H1 (cell line): ENCODE data around the gene SKA3. TPM values are rescaled to one million over a fixed set of nuclear protein-coding genes. Genes with fewer than 3 reads are reported as not detected.

Source experiments
- BACH1 ChIP-seq: IDR thresholded peaks from 2 replicates; pipeline ENCODE4 v1.6.1; 2012; ENCODE audit warnings: low read length, improper control_type of control experiment
- CBX8 ChIP-seq: fragments of 300-800, 300-1000 bp; sonication (generic); IDR thresholded peaks from 2 replicates; pipeline ENCODE4 v1.7.1; 2016; ENCODE audit warnings: low read depth, low read length, borderline replicate concordance
- CTCF ChIP-seq, 3 experiments: IDR thresholded peaks; 1 replicate in 2 of 3; 2 replicates in 1 of 3; pipeline versions ENCODE4 v1.5.1 to v1.6.1; 2011; ENCODE audit warnings: low read length in 3 of 3, mild to moderate bottlenecking in 3 of 3, inconsistent platforms in 2 of 3, low read depth in 1 of 3, moderate library complexity in 1 of 3; ENCODE audit not compliant: insufficient read depth in 1 of 3; ENCODE audit errors: control extremely low read depth in 1 of 3
- GTF2F1 ChIP-seq: IDR thresholded peaks from 2 replicates; pipeline ENCODE4 v1.6.1; 2012; ENCODE audit warnings: low read depth, low read length, improper control_type of control experiment, borderline replicate concordance
- KDM1A ChIP-seq: fragments of 200-600, 300-600 bp; sonication (generic); IDR thresholded peaks from 2 replicates; pipeline ENCODE4 v1.7.1; 2016; ENCODE audit warnings: mild to moderate bottlenecking, low read length, borderline replicate concordance
- MAX ChIP-seq: IDR thresholded peaks from 2 replicates; pipeline ENCODE4 v1.6.1; 2012; ENCODE audit warnings: inconsistent platforms
- SP2 ChIP-seq: IDR thresholded peaks from 2 replicates; pipeline ENCODE4 v1.6.1; 2012; ENCODE audit warnings: mild to moderate bottlenecking, low read length, inconsistent platforms
- YY1 ChIP-seq: IDR thresholded peaks from 2 replicates; pipeline ENCODE4 v1.6.1; 2011; ENCODE audit warnings: low read depth, mild to moderate bottlenecking, low read length
- polyA plus RNA-seq, 7 experiments: library from polyadenylated mRNA; depleted of rRNA in 3 of 7; stranded (reverse) in 5 of 7; unstranded in 2 of 7; fragments of >200 nt in 5 of 7; fragments of 200-250 nt in 2 of 7; gene quantifications; 1 replicate in 5 of 7; 2 replicates in 1 of 7; 4 replicates in 1 of 7; pipeline versions ENCODE4 v1.2.1 to v1.2.3, GENCODE V29; 2011 to 2013; ENCODE audit warnings: missing spikeins in 2 of 7, mixed read lengths in 2 of 7
- total RNA-seq: library from RNA; stranded (reverse); fragmentation: NEBNext Ultra II Directional; extraction: Animal tissue kit (Norgen Biotek cat#: 25700); gene quantifications from 2 replicates; pipeline ENCODE4 v1.2.1, GENCODE V29; 2021

Gene SKA3
- total and polyA plus RNA-seq, 2 of the 8 experiments (the other 6 are each of a cell fraction or from before 2014, with no cell fraction given), result 32.3 to 63.7 TPM

GRCh38 chr13:21118180-21118579 lies 58.2 kb downstream of the SKA3 start (continued):
- TF ChIP-seq SP2, result no peak
- TF ChIP-seq BACH1, result no peak
- no peak for TF ChIP-seq CBX8
- no peak for TF ChIP-seq YY1
- no peak for TF ChIP-seq KDM1A
- TF ChIP-seq MAX, result no peak
- TF ChIP-seq CTCF (IDR thresholded peaks at IDR 0.05; ENCODE audit: control extremely low read depth in 1 of 3, insufficient read depth in 1 of 3, low read depth in 1 of 3, low read length in 3 of 3), result no peak
- TF ChIP-seq GTF2F1, result no peak
